GM21390 (cell line): ENCODE results near the gene ASB6.
"Not testable (repeated sequence)": the region's sequence is repeated elsewhere in the genome, so short reads cannot be mapped to it uniquely, and the experiment has no call there.

Source experiments
- ATAC-seq: cut with Tn5 transposase; IDR thresholded peaks from one replicate; pipeline ENCODE4 v1.9.1; 2021; ENCODE audit not compliant: unreplicated experiment

ASB6 gene

DNA sequence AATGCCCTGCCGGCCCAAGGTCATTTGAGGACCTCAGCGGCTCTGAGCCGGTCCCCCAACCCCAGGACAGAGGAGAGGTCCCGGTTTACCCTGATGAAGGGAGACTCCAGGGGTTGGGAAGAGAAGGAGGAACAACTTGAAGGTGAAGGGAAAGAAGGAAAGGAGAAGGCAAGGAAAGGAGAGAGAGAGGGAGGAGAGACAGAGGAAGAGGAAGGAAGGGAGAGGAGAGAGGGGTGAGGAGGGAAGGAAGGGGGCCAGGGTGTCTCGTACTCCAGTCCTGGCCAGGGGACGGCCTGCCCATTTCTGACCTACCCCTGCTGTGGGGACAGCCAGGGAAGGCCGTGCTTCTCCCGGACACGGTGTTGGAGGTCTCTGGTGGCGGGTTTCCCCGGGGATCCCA is 25.4 kb upstream of the ASB6 start:
- ATAC-seq = no peak

DNA sequence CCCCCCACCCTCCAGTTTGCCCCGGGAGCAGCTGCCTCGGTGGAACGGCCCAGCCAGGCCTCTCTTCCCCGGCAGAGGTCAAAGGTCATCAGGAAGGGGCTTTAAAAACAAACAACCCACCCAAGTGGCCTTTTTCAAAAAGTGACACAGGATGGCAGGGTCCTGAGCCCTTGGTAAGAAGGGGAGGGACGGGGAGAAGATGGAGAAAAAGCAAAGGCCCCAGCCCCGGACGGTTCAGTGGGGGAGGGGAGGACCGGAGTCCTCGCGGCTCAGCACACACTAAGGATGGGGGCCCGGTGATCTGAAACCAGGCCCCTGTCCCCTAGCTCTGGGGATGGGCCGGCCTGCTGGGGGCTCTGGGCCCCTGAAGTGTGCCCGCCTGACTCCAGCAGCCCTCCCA is 24.6 kb upstream of the ASB6 start:
- no peak for ATAC-seq

DNA sequence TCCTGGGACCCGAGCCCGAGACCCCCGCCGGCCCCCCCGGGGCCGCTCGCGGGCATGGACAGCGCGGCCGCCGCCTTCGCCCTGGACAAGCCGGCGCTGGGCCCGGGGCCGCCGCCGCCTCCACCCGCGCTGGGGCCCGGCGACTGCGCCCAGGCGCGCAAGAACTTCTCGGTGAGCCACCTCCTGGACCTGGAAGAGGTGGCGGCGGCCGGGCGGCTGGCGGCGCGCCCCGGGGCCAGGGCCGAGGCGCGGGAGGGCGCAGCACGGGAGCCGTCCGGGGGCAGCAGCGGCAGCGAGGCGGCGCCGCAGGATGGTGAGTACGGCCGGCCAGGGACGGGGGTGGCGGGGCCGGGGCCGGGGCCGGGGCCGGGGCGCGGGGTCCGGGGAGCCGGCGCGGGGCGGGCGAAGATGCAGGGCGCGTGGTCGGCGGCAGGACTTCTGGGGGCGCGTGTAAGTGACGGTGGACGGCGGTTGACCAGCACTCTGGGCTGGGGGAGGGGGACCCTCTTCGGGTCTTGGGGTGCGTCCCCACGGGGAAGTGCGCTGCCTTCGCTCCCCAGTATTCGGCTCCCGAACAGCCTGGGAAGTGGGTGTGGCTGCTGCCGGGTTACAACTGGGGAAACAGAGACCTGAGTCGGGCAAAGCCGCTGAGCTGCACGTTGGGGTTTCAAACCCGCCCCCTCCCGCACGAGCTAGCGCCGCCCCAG is 24.0 kb upstream of the ASB6 start:
- ATAC-seq = no peak

DNA sequence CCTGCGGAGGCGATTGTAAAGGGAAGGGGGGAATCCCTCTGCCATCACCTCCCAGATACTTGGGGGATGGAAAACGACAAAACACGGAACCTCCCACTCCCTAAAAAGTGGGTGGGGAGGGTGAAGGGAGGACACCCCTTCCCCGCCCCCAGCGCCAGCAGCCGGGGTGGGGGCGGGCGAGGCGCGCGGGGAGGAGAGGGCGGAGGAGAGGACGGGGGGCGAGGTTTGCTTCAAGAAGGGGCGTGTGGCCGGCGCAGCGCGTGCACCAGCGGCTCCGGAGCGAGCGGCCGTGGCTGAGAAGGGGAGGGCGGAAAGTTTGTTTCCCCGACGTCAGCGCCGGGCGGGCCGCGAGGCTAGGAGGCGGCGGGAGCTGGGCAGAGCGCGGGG is 23.4 kb upstream of the ASB6 start, which contains the start of gene PRRX2:
Gene PRRX2 (plus strand): TSS at position 259 of the 387 bp plus-strand sequence. CDS start 221 bp downstream, outside the sequence.
- no peak for ATAC-seq

DNA sequence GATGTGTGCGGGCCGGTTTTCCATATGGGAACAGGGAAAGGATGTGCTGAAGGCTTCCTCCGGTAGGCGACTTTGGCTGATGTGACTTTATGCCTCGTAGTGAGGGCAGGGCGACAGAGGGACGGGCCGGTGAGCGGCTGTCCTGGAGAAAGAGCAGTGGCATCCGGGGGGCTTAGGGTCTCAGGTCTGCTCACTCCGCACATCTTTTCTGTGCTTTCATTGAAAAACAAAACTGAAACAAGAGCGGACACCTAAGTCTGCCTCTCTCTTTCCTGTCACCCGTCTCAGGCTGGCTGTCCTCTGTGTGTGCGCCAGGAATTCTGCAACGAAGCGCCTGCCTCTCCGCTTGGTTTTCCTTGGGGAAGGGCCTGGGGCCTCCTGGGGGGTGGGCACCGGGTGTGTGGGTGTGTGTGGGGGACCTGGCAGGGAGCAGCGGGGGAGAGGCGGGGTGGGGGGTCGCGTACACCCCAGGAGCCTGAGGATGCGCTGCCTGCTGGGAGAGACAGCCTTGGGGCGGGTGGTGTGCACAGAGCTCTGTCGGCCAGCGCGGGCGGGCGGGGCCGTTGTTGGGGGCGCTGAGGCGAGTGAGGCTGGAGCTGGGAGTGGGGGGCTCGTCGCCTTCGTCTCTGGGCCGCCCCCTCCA is 22.9 kb upstream of the ASB6 start:
- no peak for ATAC-seq

DNA sequence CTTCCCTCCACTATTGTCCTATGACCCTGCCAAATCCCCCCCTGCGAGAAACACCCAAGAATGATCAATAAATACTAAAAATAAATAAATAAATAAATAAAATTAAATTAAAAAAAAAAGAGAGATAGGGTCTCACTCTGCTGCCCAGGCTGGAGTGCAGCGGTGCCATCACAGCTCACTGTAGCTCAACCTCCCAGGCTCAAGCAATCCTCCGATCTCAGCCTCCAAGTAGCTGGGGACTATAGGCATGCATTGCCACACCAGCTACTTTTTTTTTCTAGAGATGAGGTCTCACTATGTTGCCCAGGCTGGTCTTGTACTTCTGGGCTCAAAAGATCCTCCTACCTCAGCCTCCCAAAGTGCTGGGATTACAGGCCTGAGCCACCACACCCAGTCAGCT is 20.3 kb upstream of the ASB6 start:
- ATAC-seq = not testable (repeated sequence)

DNA sequence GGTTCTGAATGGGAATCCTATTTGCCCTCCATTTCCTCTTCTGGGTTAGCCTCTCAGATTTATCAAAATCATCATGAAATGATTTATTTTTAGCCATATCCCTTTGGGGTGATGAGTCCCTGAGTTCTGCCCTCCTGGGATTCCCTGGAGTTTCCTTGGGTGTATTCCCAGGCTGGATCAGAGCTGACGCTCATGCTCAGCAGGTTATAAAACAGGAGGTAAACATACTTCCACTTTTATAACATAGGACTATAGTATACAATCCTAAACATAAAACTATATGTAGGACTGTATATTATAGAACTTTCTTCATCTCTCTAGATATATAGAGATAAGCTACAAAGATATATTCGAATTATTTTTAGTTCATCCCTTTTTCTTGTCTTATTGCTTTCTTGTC is 19.1 kb upstream of the ASB6 start:
- no peak for ATAC-seq

DNA sequence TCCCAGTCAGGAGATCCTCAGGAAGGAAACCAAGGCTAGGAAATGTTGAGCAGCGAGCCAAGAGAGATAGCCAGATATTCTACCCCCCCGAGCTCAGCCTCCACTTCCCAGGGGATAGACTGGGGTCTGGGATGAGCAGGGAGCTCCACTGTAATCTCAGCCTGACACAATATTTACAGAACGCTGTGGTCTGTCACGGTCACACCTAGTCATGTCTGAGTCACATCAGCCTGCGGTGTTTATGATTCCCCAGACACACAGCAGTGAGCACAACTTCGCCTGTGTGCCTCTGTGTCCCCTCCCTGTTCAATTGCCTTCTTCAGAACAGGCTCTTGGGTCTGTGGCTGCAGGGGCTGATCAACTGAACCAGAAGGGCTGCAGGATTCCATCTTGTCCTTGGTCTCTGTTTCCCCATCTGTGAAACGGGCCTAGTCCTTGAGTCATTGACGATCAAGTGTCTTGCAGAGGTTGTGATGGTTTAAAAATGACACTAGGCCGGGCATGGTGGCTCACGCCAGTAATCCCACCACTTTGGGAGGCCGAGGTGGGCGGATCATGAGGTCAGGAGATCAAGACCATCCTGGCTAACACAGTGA is 14.9 kb upstream of the ASB6 start:
- ATAC-seq = no peak

DNA sequence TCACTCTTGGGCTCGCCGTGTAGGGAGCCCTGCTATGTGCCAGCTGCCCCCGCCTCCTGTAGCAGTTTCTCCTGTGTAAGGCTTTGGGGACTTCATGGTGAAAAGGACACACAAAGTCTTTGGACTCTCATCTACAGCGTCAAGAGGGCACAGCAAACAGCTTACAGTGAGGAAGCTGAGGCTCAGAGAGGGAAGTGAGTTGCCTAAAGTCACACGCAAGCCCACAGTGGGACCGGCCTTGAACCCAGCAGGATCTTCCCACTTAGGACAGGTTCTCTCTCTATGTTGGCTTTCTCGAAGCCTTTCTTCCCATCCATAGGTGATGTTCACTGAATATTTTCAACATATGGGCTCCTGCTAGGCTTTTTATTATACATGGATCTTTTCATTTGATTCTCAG is 13.7 kb upstream of the ASB6 start:
- no peak for ATAC-seq

DNA sequence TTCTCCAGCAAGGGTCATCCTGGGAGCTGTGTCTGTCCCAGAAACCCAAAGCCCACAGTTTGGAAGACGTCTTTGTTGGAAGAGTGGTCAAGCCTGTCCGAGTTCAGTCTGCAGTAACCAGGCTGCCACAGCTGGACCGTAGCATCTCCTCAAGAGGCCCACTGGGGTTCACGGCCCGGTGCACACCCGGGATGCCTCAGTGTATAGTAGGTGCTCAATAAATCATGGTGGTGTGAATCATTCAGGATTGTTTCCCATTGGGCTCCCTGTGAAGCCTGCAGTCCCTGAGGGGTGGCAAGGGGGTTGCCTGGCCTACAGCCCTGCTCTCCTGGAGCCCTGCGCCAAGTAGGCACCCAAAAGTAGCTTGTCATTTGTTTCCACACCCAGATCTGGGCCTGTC is 13.2 kb upstream of the ASB6 start:
- ATAC-seq = no peak

DNA sequence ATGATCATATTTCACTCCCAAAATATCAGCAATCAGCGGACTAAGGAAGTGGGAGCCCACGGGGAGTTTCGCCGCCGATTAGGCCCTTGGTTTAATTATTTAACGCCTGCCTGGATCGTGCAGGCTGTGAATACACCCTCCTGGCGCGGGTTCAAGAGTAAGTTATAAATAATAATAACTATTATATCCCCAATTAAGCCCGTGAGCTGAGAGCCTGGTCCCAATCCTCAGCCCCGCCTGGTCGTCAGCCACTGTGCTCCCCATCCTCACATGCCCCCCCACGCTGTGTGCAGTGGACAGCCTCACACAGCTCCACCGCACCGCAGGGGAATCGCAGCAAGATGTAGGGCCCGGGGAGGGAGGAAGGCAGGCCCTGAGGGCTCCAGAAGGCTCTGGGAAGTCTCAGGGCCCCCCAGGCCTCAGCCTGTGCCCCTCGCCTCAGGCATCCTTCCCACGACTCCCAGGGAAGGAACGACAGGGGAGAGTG is 12.6 kb upstream of the ASB6 start:
- no peak for ATAC-seq

DNA sequence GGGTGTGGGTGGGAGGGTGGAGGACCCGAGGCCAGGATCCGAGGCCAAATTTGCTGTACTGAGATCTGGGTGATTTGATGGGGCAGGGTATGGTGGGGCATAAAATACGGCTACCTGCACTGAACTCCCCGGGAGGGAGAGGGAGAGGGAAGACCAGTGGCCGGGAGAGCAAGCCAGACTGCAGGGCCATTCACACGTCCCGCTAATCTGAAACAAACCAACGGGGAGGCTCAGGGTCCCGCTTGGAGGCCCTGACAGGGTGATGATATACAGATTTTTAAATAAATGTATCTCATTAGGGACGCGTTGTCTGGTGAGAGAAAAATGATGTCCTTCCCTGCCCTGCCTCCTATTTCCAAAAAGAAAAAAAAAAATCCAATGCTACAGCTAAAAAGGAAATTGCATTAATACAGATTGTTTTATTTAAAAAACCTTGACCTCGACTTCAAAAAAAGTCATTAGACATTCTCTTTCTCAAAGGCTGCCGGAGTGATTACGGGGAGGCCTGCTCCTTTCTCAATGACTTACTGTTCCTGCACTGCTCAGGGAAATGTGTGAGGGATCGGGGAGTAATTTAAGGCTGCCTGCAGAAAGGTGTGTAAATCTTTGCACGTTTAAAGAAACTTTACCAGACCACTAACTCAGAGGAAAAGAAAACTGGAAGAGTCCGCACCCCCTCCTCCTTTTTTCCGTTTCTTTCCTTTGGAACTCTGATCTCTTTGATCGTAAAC is 12.0 kb upstream of the ASB6 start:
- no peak for ATAC-seq

DNA sequence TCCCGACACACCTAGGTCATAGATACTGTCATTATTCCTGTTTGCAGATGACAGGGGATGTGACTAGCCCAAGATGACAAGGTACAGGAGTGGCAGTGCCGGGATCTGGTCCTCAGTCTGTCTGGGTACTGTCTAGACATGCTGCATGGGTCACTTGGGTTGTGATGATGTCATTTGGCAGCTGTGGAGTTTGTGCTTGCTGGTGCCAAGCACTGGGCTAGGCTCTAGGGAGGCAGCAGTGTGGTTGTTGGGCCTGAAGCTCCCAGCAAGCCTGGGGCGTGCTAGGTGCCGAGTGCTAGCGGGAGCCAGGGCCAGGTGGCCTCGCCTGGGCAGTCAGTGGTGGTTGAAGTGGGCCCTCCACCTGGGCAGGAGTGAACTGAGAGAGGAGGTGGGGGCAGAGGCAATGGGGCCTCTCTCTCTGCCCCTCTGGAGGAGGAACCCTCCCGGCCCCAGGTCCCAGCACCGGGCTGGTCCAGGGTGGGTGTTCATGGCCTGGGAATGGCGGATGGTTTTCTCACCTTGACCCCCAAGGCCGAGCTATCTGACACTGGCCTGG is 8.8 kb upstream of the ASB6 start:
- no peak for ATAC-seq

DNA sequence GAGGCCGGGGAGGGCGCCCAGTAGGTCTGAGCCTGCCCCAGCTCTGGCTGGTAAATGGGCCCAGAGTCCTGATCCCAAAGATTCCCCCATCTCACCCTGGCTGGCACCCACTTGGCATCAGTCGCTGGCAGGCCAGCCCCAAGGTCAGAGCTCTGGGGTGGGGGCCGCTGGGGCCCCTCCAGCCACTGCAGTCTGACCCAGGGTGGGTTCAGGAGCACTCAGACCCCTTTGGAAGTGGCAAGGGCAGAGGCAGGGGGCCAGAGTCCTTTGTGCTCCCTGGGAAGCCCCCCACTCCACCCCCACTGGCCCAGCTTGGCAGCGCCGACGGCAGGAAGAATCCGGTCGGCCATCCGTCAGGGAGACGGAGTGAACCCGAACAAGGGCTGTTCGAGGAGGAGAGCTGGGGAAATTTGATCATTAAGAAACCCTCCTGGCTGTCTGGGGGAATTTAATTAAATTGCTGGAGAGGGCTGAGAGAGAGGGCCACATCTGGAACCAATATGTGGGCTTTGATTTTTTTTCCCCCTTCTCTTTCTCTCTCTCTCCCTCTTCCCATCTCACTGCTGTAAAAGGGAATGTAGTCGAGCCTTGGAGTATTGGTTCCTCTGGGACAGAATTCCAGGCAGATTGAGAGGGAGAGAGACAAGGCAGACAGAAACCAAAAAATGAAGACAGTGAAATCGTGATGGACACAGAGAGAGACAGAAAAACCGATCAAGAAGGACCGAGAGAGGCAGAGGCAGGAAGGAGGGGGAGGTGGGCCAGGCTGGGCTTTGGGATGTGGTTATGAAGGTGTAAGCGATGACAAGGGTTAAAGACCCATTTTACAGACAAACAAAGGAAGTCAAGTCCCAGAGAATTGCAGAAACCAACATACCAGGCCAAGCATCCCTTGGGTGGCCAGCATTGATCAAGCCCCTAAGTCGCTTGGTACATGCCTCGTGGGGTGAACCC is 8.1 kb upstream of the ASB6 start:
- ATAC-seq = no peak

DNA sequence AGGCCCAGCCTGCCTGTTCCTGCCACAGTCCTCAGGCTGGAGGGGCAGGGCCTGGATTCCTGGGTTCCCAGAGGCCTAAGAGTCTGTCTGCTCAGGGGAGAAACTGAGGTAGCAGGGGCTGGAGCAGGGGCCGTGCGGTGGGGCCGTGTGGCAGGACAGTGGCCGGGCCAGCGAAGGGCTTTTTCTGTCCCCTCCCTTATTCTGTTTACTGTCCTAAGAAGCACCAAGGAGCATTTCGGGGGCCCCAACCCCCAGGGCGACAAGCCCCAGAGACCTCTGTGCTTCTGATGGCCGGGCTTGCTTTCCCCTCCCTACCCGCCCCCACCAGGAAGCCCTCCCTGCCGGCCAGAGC is 6.8 kb upstream of the ASB6 start:
- ATAC-seq = no peak

DNA sequence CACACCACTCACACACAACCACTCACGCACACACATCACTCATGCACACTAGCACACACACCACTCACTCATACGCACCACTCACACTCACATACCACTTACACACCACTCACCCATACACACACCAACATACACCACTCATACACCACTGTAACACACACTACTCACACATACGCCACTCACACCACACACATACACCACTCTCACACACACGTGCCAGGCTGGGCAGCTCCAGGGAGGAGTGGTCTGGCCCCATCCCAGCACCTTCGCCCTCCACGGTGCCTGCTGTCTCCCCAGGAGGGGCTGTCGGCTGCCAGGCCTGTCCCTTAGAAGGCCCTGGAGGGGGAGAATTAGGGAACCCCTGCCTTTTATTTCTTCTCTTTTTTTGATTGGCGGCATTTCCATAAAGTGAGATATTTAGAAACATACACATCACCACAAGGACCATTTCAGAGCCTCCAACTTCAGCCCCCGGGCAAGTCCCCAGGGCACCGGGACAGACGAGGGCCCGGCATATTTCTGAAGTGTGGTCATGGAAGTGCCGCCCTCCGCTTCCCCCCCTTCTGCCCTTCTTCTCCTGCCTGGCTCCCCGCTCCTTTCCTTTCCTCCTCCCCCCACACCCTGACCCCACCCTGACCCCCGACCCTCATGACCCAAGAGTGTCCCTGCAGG is 6.3 kb upstream of the ASB6 start:
- no peak for ATAC-seq

DNA sequence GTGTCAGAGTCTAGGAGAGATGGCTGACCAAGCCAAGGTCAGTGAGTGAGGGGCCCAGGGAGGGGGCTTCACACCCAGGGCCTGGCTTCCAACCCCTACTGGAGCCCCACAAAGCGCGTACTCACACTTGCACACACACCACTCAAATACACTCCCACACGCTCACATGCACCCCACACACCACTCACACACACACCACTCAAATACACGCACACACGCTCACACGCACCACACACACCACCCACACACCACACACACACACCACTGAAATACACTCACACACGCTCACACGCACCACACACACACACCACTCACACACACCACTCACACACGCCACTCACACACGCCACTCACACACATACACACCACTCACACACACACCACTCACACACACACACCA is 5.7 kb upstream of the ASB6 start:
- no peak for ATAC-seq

DNA sequence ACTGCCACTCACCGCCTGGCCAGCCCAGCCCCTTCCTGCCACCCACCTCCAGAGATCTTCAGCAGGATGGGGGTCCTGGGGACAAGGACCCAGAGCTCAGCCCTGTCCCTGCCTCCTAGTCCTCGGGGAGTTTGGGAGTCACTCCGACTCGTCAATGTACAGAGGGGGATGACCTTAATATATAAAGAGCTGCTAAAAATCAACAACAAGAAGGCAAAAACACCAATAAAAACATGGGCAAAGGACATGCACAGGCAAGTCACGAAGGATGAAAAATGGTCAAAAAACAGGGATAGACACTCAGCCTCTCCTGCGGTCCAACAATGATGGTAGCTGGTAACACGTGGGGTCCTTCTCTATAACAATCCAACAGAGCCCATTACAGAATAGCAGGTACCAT is 4.7 kb upstream of the ASB6 start:
- no peak for ATAC-seq

DNA sequence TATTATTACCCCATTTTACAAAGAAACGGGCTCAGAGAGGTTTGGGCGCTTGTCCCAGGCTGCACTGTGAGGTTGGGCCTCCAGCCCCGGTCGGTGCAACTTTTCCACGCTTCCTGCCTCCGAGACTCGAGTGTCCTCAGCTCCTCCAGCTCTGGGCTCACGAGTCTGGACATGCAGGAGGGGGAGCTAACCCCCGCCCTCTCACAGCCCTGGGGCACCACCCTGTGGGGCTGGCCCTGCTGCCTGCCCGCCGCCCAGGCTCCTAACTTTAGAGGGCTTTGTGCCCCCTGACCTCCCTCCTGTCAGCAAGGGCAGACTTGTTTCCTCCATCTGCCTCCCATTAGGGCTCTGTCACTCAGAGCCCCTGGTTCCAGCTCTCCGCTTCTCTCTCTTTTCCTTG is 4.3 kb upstream of the ASB6 start:
- ATAC-seq = no peak

DNA sequence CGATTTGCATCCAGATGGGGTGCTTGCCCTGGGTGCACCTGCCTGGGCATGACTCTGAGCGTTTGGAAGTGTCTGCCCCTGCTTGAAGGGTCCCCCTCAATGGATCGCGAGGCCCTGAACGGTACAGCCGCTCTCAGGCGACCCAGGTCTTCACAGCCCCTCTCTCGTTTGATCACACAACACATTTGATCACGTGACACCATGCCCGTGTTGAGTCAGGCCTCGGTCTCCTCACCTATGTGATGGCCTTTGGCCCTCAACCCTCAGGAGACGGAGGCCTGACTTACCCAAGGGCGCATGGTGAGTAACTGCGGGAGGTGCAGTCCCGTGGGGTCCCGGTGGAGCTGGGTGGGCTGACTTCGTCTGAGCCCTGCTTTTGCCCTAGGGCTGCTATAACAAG is 3.0 kb upstream of the ASB6 start:
- no peak for ATAC-seq
